ENCODE measurements around the gene WDR48. TPM values are rescaled to one million over a fixed set of nuclear protein-coding genes. Genes with fewer than 3 reads are reported as not detected.

Gene WDR48
- polyA plus RNA-seq, 1 donor from 2014 or later = 111 TPM

GRCh38 chr3:39127269-39127907 lies 75.6 kb downstream of the WDR48 start:
- no peak overlapping the region for H3K9ac ChIP-seq (ENCODE audit: low read length)
- TF ChIP-seq RAD21 (conservative IDR thresholded peaks at IDR 0.05) (no peak), SMC3 (conservative IDR thresholded peaks at IDR 0.05; ENCODE audit: poor library complexity) (no peak), TAF1 (IDR thresholded peaks at IDR 0.05; ENCODE audit: low read depth) (no peak), REST (IDR thresholded peaks at IDR 0.05; ENCODE audit: borderline replicate concordance) (no peak), MXI1 (conservative IDR thresholded peaks at IDR 0.05; ENCODE audit: poor library complexity, severe bottlenecking) (no peak), EP300 (conservative IDR thresholded peaks at IDR 0.05; ENCODE audit: poor library complexity, severe bottlenecking) (no peak), EZH2 (IDR thresholded peaks at IDR 0.05; ENCODE audit: borderline replicate concordance, insufficient read depth, low read length, poor library complexity, severe bottlenecking) (no peak), CTCF (IDR thresholded peaks at IDR 0.05; ENCODE audit: poor library complexity, severe bottlenecking) (no peak), POLR2AphosphoS5 (IDR thresholded peaks at IDR 0.05) (no peak)
- H3K9me3 ChIP-seq (ENCODE audit: low read length) = no peaks in the 10 kb centered on the region
- H3K9me2 ChIP-seq (ENCODE audit: insufficient read depth, low read length) = no peaks in the 10 kb centered on the region
- H3K36me3 ChIP-seq (ENCODE audit: insufficient read depth, low read length) = no peaks in the 10 kb centered on the region
- H3K27me3 ChIP-seq (ENCODE audit: insufficient read depth, low read depth, low read length) = no peaks in the 10 kb centered on the region
- no peak overlapping the region for H3K4me3 ChIP-seq (ENCODE audit: low read length)
- H4K20me1 ChIP-seq (ENCODE audit: insufficient read depth) = no peaks in the 10 kb centered on the region
- no peak overlapping the region for H3K4me2 ChIP-seq (ENCODE audit: low read length)
- no peak overlapping the region for H2AFZ ChIP-seq (ENCODE audit: low read depth, low read length)
- H3K79me2 ChIP-seq (replicated peaks; ENCODE audit: insufficient read depth, low read length) = no peaks in the 10 kb centered on the region
- no peak overlapping the region for H3K27ac ChIP-seq (ENCODE audit: low read length)
- no peaks in the 10 kb centered on the region for H3F3A ChIP-seq (ENCODE audit: insufficient read depth, low read length, poor library complexity, severe bottlenecking)

GRCh38 chr3:39127908-39128304 lies 76.1 kb downstream of the WDR48 start:
- TF ChIP-seq TAF1 (IDR thresholded peaks at IDR 0.05; ENCODE audit: low read depth) = no peak
- no peaks in the 10 kb centered on the region for H3K27me3 ChIP-seq (ENCODE audit: insufficient read depth, low read depth, low read length)
- no peak overlapping the region for H3K4me3 ChIP-seq (ENCODE audit: low read length)
- no peak overlapping the region for H3K9ac ChIP-seq (ENCODE audit: low read length)
- no peak overlapping the region for H2AFZ ChIP-seq (ENCODE audit: low read depth, low read length)
- H3K9me2 ChIP-seq (ENCODE audit: insufficient read depth, low read length) = no peaks in the 10 kb centered on the region
- no peaks in the 10 kb centered on the region for H4K20me1 ChIP-seq (ENCODE audit: insufficient read depth)
- H3F3A ChIP-seq (ENCODE audit: insufficient read depth, low read length, poor library complexity, severe bottlenecking) = no peaks in the 10 kb centered on the region
- no peak overlapping the region for H3K27ac ChIP-seq (ENCODE audit: low read length)
- no peaks in the 10 kb centered on the region for H3K9me3 ChIP-seq (ENCODE audit: low read length)
- H3K4me2 ChIP-seq (ENCODE audit: low read length) = no peak overlapping the region
- no peaks in the 10 kb centered on the region for H3K79me2 ChIP-seq (replicated peaks; ENCODE audit: insufficient read depth, low read length)
- H3K36me3 ChIP-seq (ENCODE audit: insufficient read depth, low read length) = no peaks in the 10 kb centered on the region

Measured in neural cell (in vitro differentiated cells).